Islet of Langerhans (tissue), 1 donor: ENCODE results near the gene TP53TG3.
"Not testable (repeated sequence)": the region's sequence is repeated elsewhere in the genome, so short reads cannot be mapped to it uniquely, and the experiment has no call there.

Experiments
- FAIRE-seq: peaks from one replicate; lab custom pipeline; 2011; peaks lifted over from hg19 to GRCh38; lab: Jason Lieb, UNC

Gene TP53TG3, protein sequence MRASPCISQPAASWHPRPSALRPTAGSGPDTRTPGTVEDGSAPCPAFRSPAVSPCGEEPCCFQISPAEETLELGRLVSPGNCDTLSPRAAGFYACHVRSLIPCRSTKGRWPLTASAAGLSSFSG

GRCh38 chr16:32676065-32676464 lies at the start of gene TP53TG3:
TP53TG3 (minus strand) TSS chr16:32676165; CDS start chr16:32676097, 68 bp downstream.
- not testable (repeated sequence) for FAIRE-seq

DNA sequence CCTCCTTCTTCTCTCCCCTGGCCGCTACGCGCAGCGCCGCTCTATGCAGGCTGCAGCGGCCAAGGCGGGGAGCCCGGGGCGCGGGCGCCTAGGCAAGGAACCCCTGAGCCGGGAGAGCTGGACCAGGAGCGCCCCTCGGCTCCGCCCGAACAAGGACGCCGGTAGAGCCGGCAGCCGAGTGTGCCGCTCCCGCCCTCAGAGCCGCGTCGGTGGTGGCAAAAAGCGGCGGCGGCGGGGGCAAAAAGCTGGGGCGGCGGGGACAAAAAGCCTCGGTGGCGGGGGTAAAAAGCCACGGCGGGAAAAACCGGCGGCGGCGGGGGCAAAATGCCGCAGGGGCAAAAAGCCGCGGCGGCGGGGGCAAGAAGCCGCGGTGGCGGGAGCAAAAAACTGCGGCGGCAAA lies 25.1 kb downstream of the TP53TG3 start:
- not testable (repeated sequence) for FAIRE-seq

- FAIRE-seq, result not testable (repeated sequence)
Measured at GRCh38 chr16:32647562-32647961, 28.4 kb downstream of the TP53TG3 start.

DNA sequence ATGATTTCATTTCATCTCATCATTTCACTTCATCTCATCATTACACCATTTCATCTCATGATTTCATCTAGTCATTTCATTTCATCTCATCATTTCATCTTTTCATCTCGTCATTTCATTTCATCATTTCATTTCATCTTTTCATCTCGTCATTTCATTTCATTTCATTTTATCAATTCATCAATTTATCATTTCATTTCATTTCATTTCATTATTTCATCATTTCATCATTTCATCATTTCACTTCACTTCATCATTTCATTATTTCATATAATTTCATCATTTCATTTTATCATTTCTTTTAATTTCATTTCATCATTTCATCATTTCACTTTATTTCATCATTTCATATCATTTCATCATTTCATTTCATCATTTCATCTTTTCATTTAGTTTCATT lies 29.2 kb downstream of the TP53TG3 start:
- not testable (repeated sequence) for FAIRE-seq

GRCh38 chr16:32646177-32646576 lies 29.8 kb downstream of the TP53TG3 start:
- not testable (repeated sequence) for FAIRE-seq

DNA sequence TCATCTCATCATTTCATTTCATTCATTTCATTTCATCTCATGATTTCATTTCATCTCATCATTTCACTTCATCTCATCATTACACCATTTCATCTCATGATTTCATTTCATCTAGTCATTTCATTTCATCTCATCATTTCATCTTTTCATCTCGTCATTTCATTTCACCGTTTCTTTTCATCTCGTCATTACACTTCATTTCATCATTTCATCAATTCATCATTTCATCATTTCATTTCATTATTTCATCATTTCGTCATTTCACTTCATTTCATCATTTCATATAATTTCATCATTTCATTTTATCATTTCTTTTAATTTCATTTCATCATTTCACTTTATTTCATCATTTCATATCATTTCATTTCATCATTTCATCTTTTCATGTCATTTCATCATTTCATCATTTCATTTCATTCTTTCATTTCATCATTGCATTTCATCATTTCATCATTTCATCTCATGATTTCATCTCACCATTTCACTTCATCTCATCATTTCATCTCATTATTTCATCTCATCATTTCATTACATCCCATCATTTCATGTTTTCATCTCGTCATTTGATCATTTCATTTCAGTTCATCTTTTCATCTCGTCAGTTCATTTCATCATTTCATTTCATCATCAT lies 30.6 kb downstream of the TP53TG3 start:
- not testable (repeated sequence) for FAIRE-seq

- FAIRE-seq, result not testable (repeated sequence)
Measured at GRCh38 chr16:32644715-32645114, 31.2 kb downstream of the TP53TG3 start.

DNA sequence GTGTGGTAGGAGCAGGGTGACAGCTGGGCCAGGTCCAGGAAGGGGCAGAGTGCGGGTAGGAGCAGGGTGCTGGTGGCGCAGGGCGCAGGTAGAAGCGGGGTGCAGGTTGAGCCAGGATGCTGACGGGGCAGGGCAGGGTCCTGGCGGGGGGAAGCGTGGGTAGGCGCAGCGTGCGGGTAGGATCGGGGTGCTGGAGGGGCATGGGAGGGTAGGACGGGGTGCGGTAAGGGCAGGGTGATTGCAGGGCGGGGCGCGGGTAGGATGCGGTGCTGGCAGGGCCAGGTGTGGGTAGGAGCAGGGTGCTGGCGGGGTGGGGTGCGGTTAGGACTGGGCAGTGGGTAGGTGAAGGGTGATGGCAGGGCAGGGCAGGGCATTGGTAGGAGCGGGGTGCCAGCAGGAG lies 38.4 kb downstream of the TP53TG3 start:
- FAIRE-seq, result not testable (repeated sequence)

GRCh38 chr16:32632096-32632495 lies 43.9 kb downstream of the TP53TG3 start:
- not testable (repeated sequence) for FAIRE-seq
